GM19324 (cell line): ENCODE measurements around the gene SELENOO.
A peak's percentile ranks its signal among the peaks of the same experiment; 100 is the strongest.

Experiments used
- ATAC-seq: cut with Tn5 transposase; IDR thresholded peaks from one replicate; pipeline ENCODE4 v1.9.1; 2021; ENCODE audit warnings: mild to moderate bottlenecking, moderate library complexity; ENCODE audit not compliant: unreplicated experiment, low FRiP score

Gene SELENOO

DNA sequence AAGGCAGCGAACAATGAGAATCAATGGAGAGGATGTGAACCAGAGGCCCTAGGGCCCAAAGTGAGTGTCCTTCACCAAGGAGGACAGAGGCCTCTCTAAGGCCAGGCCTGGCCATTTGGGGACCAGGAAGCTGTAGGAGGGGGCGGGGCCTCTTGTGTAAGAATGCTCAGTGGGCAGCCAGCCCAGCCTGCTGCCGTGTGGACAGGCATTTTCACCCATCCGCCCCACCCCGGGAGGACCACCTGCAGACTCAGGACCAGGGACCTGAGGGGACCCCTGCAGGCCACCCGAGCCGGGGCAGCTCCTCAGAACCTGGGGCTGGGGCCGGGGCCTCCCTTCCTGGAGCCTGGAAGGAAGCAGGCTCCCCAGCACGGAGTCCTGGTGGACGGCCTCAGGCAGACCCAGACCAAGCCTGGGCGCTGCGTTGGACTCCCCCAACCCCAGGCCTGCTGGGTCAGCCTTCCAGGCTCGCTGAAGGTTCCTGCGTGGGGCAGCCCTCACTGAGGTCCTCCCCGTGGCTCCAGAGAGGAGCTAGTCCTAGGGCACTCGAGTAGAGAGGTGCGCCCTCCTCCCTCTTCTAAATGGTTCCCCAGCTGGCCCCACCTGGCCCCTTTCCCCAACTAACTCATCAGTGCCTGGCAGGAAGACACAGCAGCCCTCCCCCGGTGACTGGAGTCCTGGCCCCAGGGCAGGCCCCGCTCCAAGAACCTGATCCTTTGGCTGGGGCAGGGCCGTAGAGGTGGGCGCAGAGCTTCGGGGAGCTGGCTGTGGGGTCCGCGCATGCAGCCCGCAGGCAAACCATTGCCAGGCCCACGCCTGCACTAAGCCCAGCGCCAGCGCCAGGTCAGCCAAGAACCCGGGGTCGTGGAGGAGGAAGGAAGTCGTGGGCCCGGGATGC, 16.6 kb upstream of the SELENOO start:
- no peak for ATAC-seq

DNA sequence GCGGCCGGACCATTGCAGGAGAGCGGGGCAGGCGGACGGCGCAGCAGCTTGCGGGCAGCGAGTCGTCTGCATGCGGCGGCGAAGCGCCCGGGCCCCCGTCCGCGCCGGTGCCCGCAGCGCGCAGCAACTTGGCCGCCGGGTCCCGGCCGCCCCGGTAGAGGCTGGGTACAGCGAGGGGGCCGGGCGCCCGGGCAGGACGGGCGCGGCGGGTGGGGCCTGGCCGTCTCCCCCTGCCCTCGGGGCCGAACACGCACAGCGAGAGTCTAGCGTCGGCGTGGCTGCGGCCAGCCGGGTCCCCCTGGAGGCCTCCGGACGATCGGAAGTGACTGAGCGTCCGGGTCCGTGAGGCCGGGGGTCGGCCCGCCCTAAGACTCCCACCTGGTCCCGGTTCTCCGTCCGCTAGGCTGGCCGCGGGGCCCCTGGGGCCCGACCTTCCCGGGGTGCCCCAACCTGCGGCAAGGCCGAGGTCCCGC, 15.9 kb upstream of the SELENOO start:
- no peak for ATAC-seq

DNA sequence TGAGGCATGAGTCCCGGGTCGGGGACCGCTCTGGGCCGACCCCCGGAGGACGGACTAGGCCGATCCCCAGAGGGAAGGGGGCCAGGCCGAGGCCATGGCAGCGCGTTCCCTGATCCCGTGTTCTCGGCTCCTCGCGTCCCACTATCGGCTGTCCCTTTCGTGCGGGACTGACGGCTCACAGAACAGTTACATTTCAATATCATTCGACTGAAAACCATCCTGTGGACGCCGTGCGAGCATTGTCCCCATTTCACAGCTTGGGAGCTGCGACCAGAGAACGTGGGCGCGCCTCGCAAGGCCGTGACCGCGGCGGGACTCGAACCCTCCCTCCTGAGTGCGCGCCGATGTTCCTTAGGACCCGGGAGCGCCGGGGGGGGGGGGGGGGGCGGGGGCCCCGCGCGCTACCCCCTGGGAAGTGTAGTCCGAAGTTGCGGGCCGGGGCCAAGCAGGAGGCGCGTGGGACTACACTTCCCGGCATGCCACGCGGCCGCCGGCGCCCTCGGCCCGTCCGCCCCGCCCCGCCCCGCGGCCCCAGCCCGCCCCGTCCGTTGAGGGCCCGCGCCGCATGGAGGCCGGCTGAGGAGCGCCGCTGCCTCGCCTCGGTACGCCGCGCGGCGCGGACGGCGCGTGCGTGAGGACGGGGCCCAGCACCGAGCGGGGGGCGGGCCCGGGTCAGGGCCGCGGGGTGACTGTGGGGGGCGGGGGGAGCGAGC, 15.3 kb upstream of the SELENOO start, which contains the start of gene TRABD:
TRABD (plus strand) TSS at position 539 of the 713 bp plus-strand sequence. CDS start 7,148 bp downstream, outside the sequence.
- peak; percentile 41 for ATAC-seq

DNA sequence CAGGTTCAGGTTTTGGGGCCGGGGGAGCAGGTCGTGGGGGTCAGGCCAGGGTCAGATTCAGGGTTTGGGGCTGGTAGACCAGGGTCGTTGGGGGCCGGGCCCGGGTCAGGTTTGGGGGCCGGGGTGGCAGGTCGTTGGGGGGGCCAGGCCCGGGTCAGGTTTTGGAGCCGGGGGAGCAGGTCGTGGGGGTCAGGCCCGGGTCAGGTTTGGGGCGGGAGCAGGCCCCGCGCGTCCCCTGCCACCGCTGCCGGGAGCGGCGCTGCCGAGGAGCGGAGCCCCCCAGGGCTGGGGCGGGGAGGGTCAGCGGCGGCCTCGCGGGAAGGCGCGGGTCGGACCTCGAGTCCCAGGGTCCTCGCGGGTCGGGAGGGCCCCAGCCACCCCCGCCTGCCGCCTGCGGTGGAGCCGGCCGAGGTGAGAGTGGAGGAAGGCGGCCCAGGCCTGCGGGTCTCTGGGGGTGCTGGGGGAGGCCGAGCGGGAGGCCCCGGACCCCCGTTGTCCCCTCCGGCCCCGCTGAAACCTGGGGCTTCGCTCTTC, 14.6 kb upstream of the SELENOO start:
- no peak for ATAC-seq

DNA sequence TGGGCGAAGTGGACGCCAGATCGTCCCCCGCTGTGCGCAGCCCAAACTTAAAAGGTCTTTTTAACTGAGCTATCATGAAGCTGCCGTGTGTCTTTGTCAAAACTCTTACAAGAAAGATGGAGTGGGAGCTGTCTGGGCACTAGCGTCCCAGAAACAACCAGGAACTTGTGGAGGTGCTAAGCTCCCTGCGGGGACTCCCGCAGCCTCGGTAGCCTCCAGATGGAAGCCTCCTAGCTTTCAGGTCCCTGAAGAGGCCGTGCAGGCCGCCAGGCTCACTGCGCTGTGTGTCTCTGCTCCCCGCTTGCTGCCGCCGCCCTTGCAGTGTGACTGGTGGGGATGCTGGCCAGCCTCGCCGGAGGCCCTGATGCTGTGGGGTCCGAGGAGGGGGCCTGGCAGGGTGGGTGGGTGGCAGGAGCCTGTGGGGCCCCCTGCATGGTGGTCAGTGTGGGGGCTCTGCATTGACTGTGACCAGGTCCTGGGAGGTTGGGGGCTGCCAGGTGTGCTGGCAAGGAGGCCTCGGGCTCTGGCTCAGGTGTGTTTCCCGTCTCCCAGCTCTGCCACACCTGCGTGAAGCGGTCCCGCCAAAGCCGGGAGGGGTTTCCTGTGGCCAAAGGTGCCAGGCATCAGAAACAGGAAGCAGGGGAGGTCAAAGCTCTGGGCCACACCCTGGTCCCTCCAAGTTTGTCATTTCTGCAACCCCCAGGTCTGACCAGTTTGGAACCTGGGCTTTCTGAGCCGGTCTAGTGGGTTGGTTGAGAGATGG, 13.9 kb upstream of the SELENOO start:
- no peak for ATAC-seq

DNA sequence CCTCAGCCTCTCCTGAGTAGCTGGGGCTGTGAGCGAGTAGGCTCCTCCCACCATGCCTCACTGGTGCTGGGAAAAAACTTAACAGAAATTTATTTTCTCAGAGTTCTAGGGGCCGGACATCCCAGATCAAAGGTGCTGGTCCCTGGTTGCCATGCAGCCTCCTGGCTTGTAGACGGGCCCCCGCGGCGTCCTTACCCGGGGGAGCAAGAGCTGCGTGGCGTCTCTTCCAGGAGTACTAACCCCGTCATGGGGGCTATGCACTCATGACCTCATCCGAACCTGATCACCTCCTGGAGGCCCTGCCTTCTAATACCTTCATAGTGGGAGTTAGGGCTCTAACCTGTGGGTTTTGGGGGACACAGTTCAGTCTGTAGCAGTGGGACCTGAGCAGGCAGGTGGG, 12.5 kb upstream of the SELENOO start:
- ATAC-seq, result no peak

DNA sequence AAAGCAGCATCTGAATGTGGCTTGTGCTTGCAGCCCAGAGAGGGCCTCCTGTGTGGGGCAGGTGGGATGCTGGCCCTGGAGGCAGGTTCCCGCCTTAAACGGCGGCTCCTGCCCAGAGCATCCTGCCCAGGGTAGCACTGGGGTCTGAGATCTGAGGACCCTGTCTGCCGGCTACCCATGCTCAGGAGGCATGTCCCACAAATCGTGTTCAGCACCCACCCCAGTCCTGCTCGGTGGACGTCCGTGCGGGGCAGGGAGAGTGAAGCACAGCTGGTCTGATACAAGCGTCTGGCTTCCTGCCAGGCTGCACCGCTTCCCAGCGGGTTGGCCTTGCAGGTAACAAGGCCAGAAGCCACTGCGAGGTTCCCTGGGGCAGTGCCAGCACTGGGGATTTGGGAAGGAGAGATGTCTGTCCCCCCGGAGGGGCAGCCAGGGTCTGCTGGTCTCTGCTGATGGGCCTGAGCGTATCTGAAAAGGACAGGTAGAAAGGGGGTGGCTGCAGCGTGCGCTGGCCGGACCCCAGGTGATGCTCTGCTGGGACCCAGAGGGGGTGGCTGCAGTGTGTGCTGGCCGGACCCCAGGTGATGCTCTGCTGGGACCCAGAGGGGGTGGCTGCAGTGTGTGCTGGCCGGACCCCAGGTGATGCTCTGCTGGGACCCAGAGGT, 11.5 kb upstream of the SELENOO start:
- ATAC-seq, result no peak

DNA sequence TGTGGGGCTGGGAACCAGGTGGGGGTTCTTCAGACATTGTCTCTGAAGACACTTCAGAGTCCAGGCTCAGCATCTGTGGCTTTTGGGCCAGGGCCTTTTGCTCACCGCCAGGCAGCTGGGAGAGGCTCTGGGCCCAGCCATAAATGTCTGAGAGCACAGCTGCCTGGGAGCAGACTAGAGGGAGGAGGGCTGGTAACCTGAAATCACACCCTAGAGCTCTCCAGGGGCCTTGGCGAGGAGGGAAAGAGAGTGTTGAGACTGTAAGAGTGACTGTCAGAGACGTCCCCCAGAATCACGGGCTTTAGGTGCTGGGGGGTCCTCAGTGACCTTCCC, 11.0 kb upstream of the SELENOO start:
- no peak for ATAC-seq

DNA sequence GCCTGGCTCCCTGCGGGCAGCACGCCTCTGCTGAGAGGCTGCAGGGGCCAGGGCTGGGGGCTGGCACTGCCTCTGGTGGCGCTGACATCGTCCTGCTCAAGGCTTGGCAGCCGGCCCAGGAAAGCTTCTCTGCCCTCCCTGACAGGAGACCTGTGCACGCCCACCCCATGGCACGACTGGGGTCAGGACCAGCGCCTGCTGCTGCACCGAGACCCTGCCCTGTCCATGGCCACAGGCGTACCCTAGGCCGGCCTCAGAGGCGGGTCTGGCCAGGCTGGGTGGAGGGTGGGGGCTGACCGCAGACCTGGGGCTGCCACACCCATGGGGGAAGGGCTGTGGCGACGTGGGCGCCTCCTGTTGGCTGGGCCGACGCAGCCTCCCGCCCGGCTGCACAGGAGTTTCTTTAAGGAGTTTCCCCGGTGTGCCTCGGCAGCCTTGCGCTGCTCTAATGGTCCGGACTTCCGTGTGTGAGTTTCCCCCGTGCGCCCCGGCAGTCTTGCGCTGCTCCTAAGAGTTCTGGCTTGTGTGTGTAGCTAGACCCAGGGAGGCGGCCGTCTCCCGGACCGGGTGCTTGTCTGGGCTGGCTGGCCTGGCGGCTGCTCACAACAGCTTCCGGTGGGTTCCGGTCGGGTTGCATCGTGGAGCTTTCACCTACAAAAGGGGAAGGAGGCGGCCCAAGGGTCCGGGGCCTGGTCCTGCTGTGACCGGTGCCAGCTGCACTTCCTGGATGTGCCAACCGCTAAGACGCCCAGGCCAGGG, 10.4 kb upstream of the SELENOO start:
- ATAC-seq, result peak; percentile 45

DNA sequence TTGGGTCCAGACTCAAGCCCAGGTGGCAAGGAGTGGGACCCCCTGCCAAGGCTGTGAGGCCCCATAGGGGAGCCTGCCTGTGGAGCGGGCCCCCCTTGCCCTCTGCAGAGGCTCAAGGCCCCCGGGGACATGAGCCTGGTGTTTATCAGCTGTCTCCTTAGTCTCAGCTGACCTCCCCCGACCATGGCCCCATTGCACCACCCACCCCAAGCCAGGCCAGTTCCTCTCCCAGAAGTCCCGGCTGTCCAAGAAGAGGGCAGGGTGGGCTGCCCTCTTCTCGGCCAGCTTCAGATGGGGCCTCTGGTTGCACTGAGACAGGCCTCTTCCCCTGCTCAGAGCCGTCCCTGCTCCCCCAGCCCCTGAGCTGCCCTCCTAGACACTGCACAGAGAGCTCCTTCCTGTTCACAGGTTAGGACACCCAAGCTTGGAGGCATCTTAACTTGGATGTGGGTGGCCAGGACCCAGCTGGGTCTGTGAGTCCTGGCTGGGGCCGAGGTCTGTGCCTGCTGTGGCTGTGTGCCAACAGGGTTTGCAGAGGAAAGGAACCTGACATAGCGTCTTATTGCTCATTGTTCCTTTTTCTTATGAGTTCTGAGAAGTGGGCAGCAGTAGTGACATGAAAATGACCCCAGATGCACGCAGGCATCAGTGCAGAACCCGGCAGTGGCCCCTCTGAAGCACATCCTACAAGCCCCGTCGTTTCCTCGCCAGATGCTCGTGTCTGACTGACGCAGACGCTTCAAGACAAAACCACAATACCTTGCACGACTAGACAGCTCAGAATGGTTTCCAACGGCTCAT, 9.7 kb upstream of the SELENOO start:
- ATAC-seq, result no peak

DNA sequence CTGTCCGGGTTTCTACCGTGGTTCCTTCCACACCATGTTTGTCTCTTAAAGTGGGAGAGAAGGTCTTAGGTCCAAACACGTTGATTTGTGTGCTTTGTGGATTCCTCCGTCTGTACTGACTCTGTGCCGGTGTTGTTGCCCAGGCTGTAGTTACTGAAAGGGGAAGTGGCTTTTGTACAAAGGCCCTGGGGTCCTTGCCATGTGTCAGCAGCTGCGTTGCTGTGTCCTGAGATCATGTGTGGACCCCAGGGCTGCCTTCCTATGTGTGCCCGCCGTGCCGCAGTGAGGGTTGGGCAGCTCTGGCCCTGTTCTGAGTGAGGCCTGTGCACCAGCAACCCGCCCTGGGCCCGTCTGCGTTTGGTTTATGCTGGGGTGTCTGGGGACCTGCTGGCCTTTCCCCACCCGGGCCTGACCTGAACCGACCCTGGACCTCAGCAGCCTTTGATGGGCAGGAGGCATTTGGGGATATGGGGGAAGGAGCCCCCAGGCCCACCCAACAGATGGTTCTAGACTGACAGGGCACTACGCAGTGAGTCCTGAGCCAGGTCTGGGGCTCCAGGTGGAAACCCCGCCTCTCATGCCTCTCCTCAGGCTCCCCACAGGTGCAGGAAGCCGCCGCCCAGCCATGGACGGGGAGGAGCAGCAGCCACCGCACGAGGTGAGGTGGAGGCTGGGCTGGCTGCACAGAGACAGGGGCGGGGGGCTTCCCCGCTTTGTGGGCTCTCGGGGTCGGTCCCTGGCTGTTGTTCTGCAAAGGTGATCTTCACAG, 8.2 kb upstream of the SELENOO start:
- ATAC-seq, result no peak

DNA sequence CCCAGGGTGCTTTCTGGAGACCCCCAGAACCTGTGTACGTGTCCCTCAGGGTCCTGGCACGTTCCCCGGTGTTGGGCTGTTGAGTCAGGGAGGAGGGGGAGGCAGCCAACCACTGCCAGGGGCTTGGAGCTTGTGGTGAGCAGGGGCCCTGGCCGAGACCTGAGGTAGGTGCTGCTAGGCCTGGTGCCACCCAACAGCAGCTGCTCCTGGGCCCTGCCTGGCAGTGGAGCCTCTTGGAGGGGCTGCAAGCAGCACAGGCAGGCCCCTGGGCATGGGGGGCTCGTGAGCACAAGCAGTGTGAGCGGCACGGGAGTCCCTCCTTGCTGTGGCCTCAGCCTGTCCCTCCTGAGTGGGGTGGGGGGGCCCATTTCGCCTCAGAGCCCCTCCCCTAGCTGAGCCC, 7.2 kb upstream of the SELENOO start:
- ATAC-seq, result no peak

DNA sequence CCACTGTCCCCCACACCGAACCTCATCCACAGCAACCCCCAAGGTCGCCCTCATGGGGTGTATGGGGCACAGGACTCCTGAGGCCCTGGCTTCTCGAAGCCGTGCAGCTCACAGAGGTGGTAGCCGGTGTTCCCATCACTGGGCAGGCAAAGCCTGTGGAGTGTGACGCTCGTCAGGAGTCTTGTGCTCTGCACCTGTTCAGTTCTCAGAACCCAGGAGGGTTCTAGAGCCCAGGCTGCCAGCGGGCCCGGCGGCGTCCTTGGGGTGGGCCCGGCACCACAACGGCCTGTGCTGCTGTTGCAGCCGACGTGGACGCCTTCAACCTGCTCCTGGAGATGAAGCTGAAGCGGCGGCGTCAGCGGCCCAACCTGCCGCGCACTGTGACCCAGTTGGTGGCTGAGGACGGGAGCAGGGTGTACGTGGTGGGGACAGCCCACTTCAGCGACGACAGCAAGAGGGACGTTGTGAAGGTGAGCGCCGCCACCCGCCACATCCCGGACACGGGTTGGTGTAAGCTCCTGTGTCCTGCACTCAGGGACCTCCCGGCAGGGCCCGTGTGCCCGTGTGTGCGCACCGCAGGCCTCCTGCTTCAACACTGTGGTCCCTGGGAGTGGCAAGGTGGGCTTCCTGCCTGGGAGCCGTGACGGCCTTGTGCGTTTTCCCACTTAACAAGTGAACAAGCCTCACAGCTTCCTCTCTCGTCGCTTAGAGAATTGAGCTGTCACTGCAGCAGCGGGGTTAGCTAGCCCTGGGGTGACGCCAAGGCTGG, 6.6 kb upstream of the SELENOO start:
- no peak for ATAC-seq

DNA sequence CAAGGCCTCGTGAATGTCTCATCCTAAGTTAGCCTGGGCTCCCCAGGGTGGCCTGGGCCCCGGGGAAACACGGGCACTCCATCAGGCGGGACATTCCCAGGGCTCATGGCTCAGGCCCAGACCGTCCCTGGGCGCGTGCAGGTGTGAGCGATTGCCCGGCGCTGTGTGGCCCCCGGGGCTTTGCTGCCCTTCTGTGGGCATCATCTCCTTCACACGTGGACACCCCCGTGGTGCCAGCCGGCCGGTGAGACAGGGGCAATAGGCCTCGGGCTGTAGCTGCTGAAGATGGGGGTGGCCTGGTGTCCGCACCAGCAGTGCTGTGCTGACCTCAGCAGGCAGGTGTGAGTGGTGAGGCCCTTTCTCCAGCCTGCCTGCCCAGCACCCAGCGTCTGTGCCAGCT, 4.6 kb upstream of the SELENOO start:
- no peak for ATAC-seq

DNA sequence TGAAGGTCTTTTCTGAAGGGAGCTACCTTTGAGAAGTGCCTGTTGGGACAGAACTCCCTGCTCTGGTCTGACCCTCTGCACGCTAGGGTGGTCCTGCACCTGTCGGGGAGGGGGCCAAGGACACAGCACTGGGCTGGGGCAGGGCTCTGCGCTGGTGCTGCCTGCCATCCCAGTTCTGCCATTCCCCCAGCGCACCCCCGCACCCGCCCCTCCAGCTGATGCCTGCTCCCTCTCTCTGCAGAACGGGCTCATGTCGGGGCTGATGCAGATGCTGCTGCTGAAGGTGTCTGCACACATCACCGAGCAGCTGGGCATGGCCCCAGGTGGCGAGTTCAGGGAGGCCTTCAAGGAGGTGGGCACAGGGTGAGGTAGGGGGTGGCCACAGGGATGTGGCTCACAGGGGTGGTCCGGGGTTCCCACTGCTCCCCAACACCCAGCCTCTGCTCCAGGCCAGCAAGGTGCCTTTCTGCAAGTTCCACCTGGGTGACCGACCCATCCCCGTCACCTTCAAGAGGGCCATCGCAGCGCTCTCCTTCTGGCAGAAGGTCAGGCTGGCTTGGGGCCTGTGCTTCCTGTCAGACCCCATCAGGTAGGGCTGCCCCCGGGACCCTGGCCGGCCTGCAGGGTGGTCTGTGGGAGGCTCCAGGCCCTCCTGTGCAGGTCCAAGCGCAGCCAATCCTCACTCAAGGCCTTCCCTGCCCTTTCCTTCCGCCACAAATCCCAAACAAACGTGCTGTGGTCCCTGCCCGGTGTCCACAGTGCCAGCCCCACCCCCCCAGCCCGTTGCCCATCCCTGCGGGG, 3.6 kb upstream of the SELENOO start:
- no peak for ATAC-seq

DNA sequence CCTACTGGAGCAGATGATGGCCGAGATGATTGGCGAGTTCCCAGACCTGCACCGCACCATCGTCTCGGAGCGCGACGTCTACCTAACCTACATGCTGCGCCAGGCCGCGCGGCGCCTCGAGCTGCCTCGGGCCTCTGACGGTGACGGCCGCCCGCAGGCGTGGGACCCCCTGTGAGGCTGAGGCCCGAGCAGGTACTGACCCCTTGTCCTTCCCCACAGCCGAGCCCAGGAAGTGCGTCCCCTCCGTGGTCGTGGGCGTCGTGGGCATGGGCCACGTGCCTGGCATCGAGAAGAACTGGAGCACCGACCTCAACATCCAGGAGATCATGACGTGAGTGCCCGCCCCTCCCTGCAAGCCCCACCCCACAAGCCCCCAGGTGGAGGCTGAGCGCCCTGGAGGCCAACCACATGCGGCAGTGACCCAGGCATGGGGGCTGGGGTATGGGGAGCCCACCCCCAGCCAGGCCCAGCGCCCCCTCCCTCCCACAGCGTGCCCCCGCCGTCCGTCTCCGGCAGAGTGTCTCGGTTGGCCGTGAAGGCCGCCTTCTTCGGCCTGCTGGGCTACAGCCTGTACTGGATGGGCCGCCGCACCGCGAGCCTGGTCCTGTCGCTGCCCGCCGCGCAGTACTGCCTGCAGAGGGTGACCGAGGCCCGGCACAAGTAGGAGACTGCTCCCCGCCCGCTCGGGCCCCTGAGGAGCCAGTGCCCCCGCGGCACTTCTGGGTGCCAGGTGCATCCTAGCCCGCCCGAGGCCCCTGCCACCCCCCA, 2.8 kb upstream of the SELENOO start:
- no peak for ATAC-seq
